K562 (cell line): ENCODE data around the gene PCDH9. TPM values are rescaled to one million over a fixed set of nuclear protein-coding genes. Genes with fewer than 3 reads are reported as not detected.

Experiments
- ATAC-seq: fragments of 200-7000 bp; cut with Tn5 transposase; 3 replicates; pipeline ENCODE4 v1.9.1; 2020; ENCODE audit warnings: moderate library complexity
- BruUV-seq: library from RNA; stranded (reverse); fragments of 400-500 nt; replicated peaks from 2 replicates; lab custom pipeline; 2021; lab: Mats Ljungman, UMichigan
- CTCF ChIA-PET: fragments of 300-600 bp; formaldehyde crosslinking; extraction: SDS; loops from one replicate; lab custom pipeline; 2021; ENCODE audit warnings: low intra/inter-chr PET ratio; lab: Yijun Ruan, JAX
- POLR2A ChIA-PET: fragments of 300-600, 350-650 bp; sonication (Branson Sonifier 250); formaldehyde crosslinking; extraction: SDS; loops from one replicate; lab custom pipeline; 2021; ENCODE audit warnings: antibody characterized with exemption, inconsistent platforms; lab: Yijun Ruan, JAX
- DNase-seq, 4 experiments: peaks; one replicate each; pipeline versions ENCODE4 v3.0.0 to v3.0.0-alpha.2; 2011 to 2018; ENCODE audit warnings: low spot score in 3 of 4, mixed read lengths in 3 of 4; ENCODE audit errors: extremely low read depth in 1 of 4
- FAIRE-seq: peaks from 2 replicates; lab custom pipeline; 2011; peaks lifted over from hg19 to GRCh38; lab: Jason Lieb, UNC
- H2AFZ ChIP-seq: 2 replicates; pipeline ENCODE4 v1.6.0; 2011; ENCODE audit warnings: low read depth, low read length, control low read depth, inconsistent platforms
- H3K27ac ChIP-seq: fragments of 200-600 bp; 3 replicates; pipeline ENCODE4 v1.8.0; 2011; ENCODE audit warnings: low read depth, mild to moderate bottlenecking, control low read depth, inconsistent platforms, low read length, moderate library complexity, mixed read lengths; ENCODE audit errors: extremely low read depth
- H3K27me3 ChIP-seq, 2 experiments: fragments of 300-600 bp in 1 of 2; 2 replicates in 1 of 2; 3 replicates in 1 of 2; pipeline versions ENCODE4 v1.6.0 to v1.8.0; 2011; ENCODE audit warnings: inconsistent platforms in 2 of 2, low read length in 2 of 2, mild to moderate bottlenecking in 1 of 2, mixed read lengths in 1 of 2, moderate library complexity in 1 of 2; ENCODE audit not compliant: control insufficient read depth in 2 of 2, insufficient read depth in 2 of 2
- H3K36me3 ChIP-seq: fragments of 300-600 bp; 3 replicates; pipeline ENCODE4 v1.8.0; 2011; ENCODE audit warnings: mild to moderate bottlenecking, low read length, inconsistent platforms; ENCODE audit not compliant: control insufficient read depth, insufficient read depth
- H3K4me1 ChIP-seq, 2 experiments: fragments of 200-600 bp in 1 of 2; replicated peaks in 1 of 2; 2 replicates in 1 of 2; 3 replicates in 1 of 2; pipeline versions ENCODE4 v1.5.1 to v1.8.0; 2011; ENCODE audit warnings: inconsistent platforms in 2 of 2, low read length in 2 of 2, mild to moderate bottlenecking in 1 of 2, mixed read lengths in 1 of 2, moderate library complexity in 1 of 2; ENCODE audit not compliant: control insufficient read depth in 2 of 2, insufficient read depth in 2 of 2
- H3K4me2 ChIP-seq: 2 replicates; pipeline ENCODE4 v1.6.1; 2011; ENCODE audit warnings: low read length, control low read depth, inconsistent platforms, mixed read lengths; ENCODE audit not compliant: insufficient read depth
- H3K4me3 ChIP-seq: fragments of 200-600 bp; sonication (generic), shearing (Covaris generic); 2 replicates; pipeline ENCODE4 v1.5.1; 2016; ENCODE audit warnings: control low read depth, inconsistent platforms
- H3K79me2 ChIP-seq: fragments of 200-600 bp; 3 replicates; pipeline ENCODE4 v1.8.0; 2011; ENCODE audit warnings: low read length, inconsistent platforms; ENCODE audit not compliant: control insufficient read depth, insufficient read depth
- H3K9ac ChIP-seq, 2 experiments: 2 replicates each; pipeline versions ENCODE4 v1.6.0 to v1.6.1; 2011; ENCODE audit warnings: low read depth in 2 of 2, low read length in 2 of 2, control low read depth in 1 of 2, inconsistent platforms in 1 of 2, mild to moderate bottlenecking in 1 of 2, mixed read lengths in 1 of 2; ENCODE audit not compliant: insufficient read depth in 1 of 2
- H3K9me1 ChIP-seq: one replicate; pipeline ENCODE4 v1.6.0; 2011; ENCODE audit warnings: inconsistent platforms, mild to moderate bottlenecking, low read length, moderate library complexity; ENCODE audit not compliant: control insufficient read depth, insufficient read depth
- H3K9me3 ChIP-seq: replicated peaks from 2 replicates; pipeline ENCODE4 v1.5.1; 2011; ENCODE audit warnings: low read depth, low read length, inconsistent platforms; ENCODE audit not compliant: control insufficient read depth, insufficient read depth
- H4K20me1 ChIP-seq: replicated peaks from 2 replicates; pipeline ENCODE4 v1.6.1; 2011; ENCODE audit warnings: low read length, inconsistent platforms, mixed read lengths; ENCODE audit not compliant: control insufficient read depth, insufficient read depth
- BRCA1 ChIP-seq, 2 experiments: fragments of 450-650 bp in 1 of 2; sonication (generic) in 1 of 2; formaldehyde crosslinking in 1 of 2; IDR thresholded peaks; 2 replicates each; pipeline versions ENCODE4 v1.5.0 to v1.6.1; 2017 to 2020; ENCODE audit warnings: mild to moderate bottlenecking in 1 of 2, missing genetic modification reagents in 1 of 2
- FOXA3 ChIP-seq, 2 experiments: fragments of 450-650 bp in 1 of 2; sonication (generic) in 1 of 2; formaldehyde crosslinking; IDR thresholded peaks in 1 of 2; conservative IDR thresholded peaks in 1 of 2; 2 replicates each; pipeline versions ENCODE4 v1.4.0 to v1.8.0; 2020 to 2022; ENCODE audit warnings: mild to moderate bottlenecking in 2 of 2, missing genetic modification reagents in 1 of 2
- MEIS2 ChIP-seq: fragments of 450-650 bp; IDR thresholded peaks from 2 replicates; pipeline ENCODE4 v1.6.1; 2014; ENCODE audit warnings: mild to moderate bottlenecking; ENCODE audit not compliant: partially characterized antibody
- PBX2 ChIP-seq, 2 experiments: IDR thresholded peaks in 1 of 2; conservative IDR thresholded peaks in 1 of 2; 2 replicates each; pipeline ENCODE4 v1.6.1; 2016; ENCODE audit warnings: low read depth in 2 of 2, mild to moderate bottlenecking in 1 of 2, missing compliant biosample characterization in 1 of 2, missing genetic modification characterization in 1 of 2, moderate library complexity in 1 of 2
- WGBS: fragments of 100-300 bp; shearing (Covaris generic); methylation state at CpG from one replicate; pipeline ENCODE4 v1.1.6; 2016; ENCODE audit warnings: low coverage, mixed read lengths; ENCODE audit not compliant: insufficient coverage; ENCODE audit errors: missing lambda C conversion rate; 5-methylcytosine and 5-hydroxymethylcytosine counted together
- in situ Hi-C: fragments of 300-500 bp; cut with MboI; formaldehyde crosslinking; loops from 4 replicates; pipeline ENCODE4 v1.15.0; 2018; ENCODE audit warnings: inconsistent platforms, mixed read lengths
- intact Hi-C: fragments of 100-400 bp; cut with micrococcal nuclease; formaldehyde crosslinking; loops from 2 replicates; pipeline ENCODE4 v1.14.2; 2022
- polyA plus RNA-seq, 8 experiments: library from polyadenylated mRNA; depleted of rRNA in 4 of 8; stranded (reverse) in 5 of 8; unstranded in 3 of 8; fragments of >200 nt; fragmentation: Nextera tagmentation in 2 of 8; fragmentation: Illumina TruSeq in 1 of 8; extraction: Ambion mirVana in 2 of 8; extraction: Trizol in 1 of 8; gene quantifications; 2 replicates each; pipeline versions ENCODE4 v1.2.1 to v1.2.3, GENCODE V29; 2011 to 2014; ENCODE audit warnings: inconsistent platforms in 1 of 8, missing spikeins in 1 of 8
- total RNA-seq, 7 experiments: library from RNA; depleted of rRNA in 6 of 7; stranded (reverse); fragments of >200 nt in 6 of 7; fragmentation: Illumina TruSeq in 2 of 7; extraction: Trizol in 2 of 7; gene quantifications; 2 replicates each; pipeline versions ENCODE4 v1.2.1 to v1.2.3, GENCODE V29; 2011 to 2021; ENCODE audit warnings: low replicate concordance in 1 of 7

The PCDH9 gene
- total and polyA plus RNA-seq, 9 of the 15 experiments (the other 6 are each of a cell fraction or from before 2014, with no cell fraction given) = 1.1 to 6.7 (median 4.9) TPM

- in situ Hi-C loops = no loop called here
- H2AFZ ChIP-seq = no peak overlapping the region
Observed at GRCh38 chr13:66349966-66350365, 880.2 kb downstream of the PCDH9 start.

More at GRCh38 chr13:66349966-66350365, 880.2 kb downstream of the PCDH9 start:
- Histone ChIP-seq H3K4me3 (no peak overlapping the region), H3K9me3 (no peaks in the 10 kb centered on the region), H3K9ac (no peak overlapping the region), H3K4me2 (no peak overlapping the region), H3K36me3 (no peaks in the 10 kb centered on the region), H3K9me1 (no peaks in the 10 kb centered on the region), H3K79me2 (no peaks in the 10 kb centered on the region), H3K27ac (no peak overlapping the region), H3K4me1 (no peaks in the 10 kb centered on the region; a peak in 1 of 5 replicates), H4K20me1 (no peaks in the 10 kb centered on the region), H3K27me3 (no peaks in the 10 kb centered on the region)
- DNase-seq (peak in 1 of 4 experiments; percentile 8), ATAC-seq (no peak), FAIRE-seq (no peak)
- POLR2A ChIA-PET = no interaction called here
- intact Hi-C loops = no loop called here
- TF ChIP-seq BRCA1 (IDR thresholded peaks at IDR 0.05) = 0 out of 2 replicates have a peak, but pooled peaks have one; percentile 18
- TF ChIP-seq BRCA1 (CRISPR knock-in tag; IDR thresholded peaks at IDR 0.05) = no peak
- TF ChIP-seq MEIS2 = peak; percentile 60
- no peak for TF ChIP-seq PBX2 (CRISPR knock-in tag; IDR thresholded peaks at IDR 0.05; ENCODE audit: low read depth)
- TF ChIP-seq PBX2 (tag; conservative IDR thresholded peaks at IDR 0.05; ENCODE audit: low read depth) = peak; percentile 86
- no peak for TF ChIP-seq FOXA3 (CRISPR knock-in tag; conservative IDR thresholded peaks at IDR 0.05 in 1 of 2, IDR thresholded peaks at IDR 0.05 in 1 of 2)
- no TSS peak for BruUV-seq
- CTCF ChIA-PET = no interaction called here
- WGBS = 0% methylated on average over 1 of the region's 2 CpGs
